GM23338 (cell line): Measurements from ENCODE around the gene NPM1. TPM values are rescaled to one million over a fixed set of nuclear protein-coding genes. Genes with fewer than 3 reads are reported as not detected.

Experiments used
- ATAC-seq: fragments of 200-7000 bp; cut with Tn5 transposase; 3 replicates; pipeline ENCODE4 v1.9.1; 2020
- DNase-seq: peaks from one replicate; pipeline ENCODE4 v3.0.0-alpha.2; 2015; ENCODE audit warnings: low spot score
- H2AFZ ChIP-seq: fragments of 200-600 bp; sonication (generic); 2 replicates; pipeline ENCODE4 v1.8.0; 2016; ENCODE audit warnings: antibody characterized with exemption, mild to moderate bottlenecking, moderate library complexity
- H3F3A ChIP-seq: fragments of 200-600 bp; sonication (generic); replicated peaks from 2 replicates; pipeline ENCODE4 v1.8.0; 2017; ENCODE audit warnings: antibody characterized with exemption, mixed run types, low read depth
- H3K27ac ChIP-seq: fragments of 200-600 bp; sonication (generic); 2 replicates; pipeline ENCODE4 v1.6.1; 2016; ENCODE audit warnings: low read depth
- H3K27me3 ChIP-seq: fragments of 200-600 bp; sonication (generic); 2 replicates; pipeline ENCODE4 v1.8.0; 2016; ENCODE audit warnings: mild to moderate bottlenecking, mixed run types, moderate library complexity; ENCODE audit not compliant: insufficient read depth
- H3K36me3 ChIP-seq: fragments of 200-600 bp; sonication (generic); 2 replicates; pipeline ENCODE4 v1.8.0; 2016; ENCODE audit warnings: mild to moderate bottlenecking; ENCODE audit not compliant: insufficient read depth
- H3K4me1 ChIP-seq: fragments of 200-600 bp; sonication (generic); 2 replicates; pipeline ENCODE4 v1.8.0; 2016; ENCODE audit warnings: mild to moderate bottlenecking, moderate library complexity; ENCODE audit not compliant: insufficient read depth
- H3K4me2 ChIP-seq: fragments of 200-600 bp; sonication (generic); 2 replicates; pipeline ENCODE4 v1.7.1; 2017; ENCODE audit warnings: mixed run types
- H3K4me3 ChIP-seq: fragments of 200-600 bp; sonication (generic); 2 replicates; pipeline ENCODE4 v1.6.1; 2016; ENCODE audit warnings: mixed run types
- H3K79me2 ChIP-seq: fragments of 200-600 bp; sonication (generic); replicated peaks from 2 replicates; pipeline ENCODE4 v1.8.0; 2017; ENCODE audit warnings: mild to moderate bottlenecking; ENCODE audit not compliant: insufficient read depth
- H3K9me2 ChIP-seq: fragments of 200-600 bp; sonication (generic); 2 replicates; pipeline ENCODE4 v1.8.0; 2017; ENCODE audit not compliant: insufficient read depth
- H4K20me1 ChIP-seq: fragments of 200-600 bp; sonication (generic); replicated peaks from 2 replicates; pipeline ENCODE4 v1.8.0; 2017; ENCODE audit warnings: mild to moderate bottlenecking; ENCODE audit not compliant: insufficient read depth
- H3K27ac Mint-ChIP-seq: 2 replicates; pipeline ENCODE4 v1.8.0; 2020; ENCODE audit warnings: inconsistent platforms, mild to moderate bottlenecking, moderate library complexity, mixed read lengths
- H3K27me3 Mint-ChIP-seq: 3 replicates; pipeline ENCODE4 v1.8.0; 2022; ENCODE audit warnings: low read depth, mild to moderate bottlenecking, moderate library complexity, mixed read lengths, inconsistent platforms; ENCODE audit not compliant: insufficient read depth, poor library complexity
- H3K36me3 Mint-ChIP-seq: 3 replicates; pipeline ENCODE4 v1.8.0; 2021; ENCODE audit warnings: low read depth, mild to moderate bottlenecking, inconsistent platforms, moderate library complexity, mixed read lengths
- H3K4me1 Mint-ChIP-seq: 3 replicates; pipeline ENCODE4 v1.8.0; 2020; ENCODE audit warnings: mild to moderate bottlenecking, inconsistent platforms, mixed read lengths
- H3K4me3 Mint-ChIP-seq: 3 replicates; pipeline ENCODE4 v1.8.0; 2021; ENCODE audit warnings: moderate library complexity, mild to moderate bottlenecking, inconsistent platforms, mixed read lengths
- H3K9me3 Mint-ChIP-seq: 3 replicates; pipeline ENCODE4 v1.8.0; 2020; ENCODE audit warnings: moderate library complexity, mild to moderate bottlenecking, inconsistent platforms, mixed read lengths
- EZH2phosphoT487 ChIP-seq: fragments of 200-600 bp; sonication (generic); IDR thresholded peaks from one replicate; pipeline ENCODE4 v1.8.1; 2018; ENCODE audit warnings: antibody characterized with exemption; ENCODE audit not compliant: unreplicated experiment
- JUNB ChIP-seq: IDR thresholded peaks from one replicate; pipeline ENCODE4 v1.6.1; 2016; ENCODE audit warnings: antibody characterized with exemption; ENCODE audit not compliant: unreplicated experiment
- NANOG ChIP-seq: IDR thresholded peaks from 2 replicates; pipeline ENCODE4 v1.6.1; 2016; ENCODE audit warnings: antibody characterized with exemption, borderline replicate concordance
- REST ChIP-seq: IDR thresholded peaks from one replicate; pipeline ENCODE4 v1.6.1; 2018; ENCODE audit warnings: antibody characterized with exemption; ENCODE audit not compliant: unreplicated experiment
- STAT1 ChIP-seq: IDR thresholded peaks from one replicate; pipeline ENCODE4 v1.6.1; 2016; ENCODE audit warnings: antibody characterized with exemption; ENCODE audit not compliant: unreplicated experiment
- polyA plus RNA-seq: library from polyadenylated mRNA; unstranded; fragments of >200 nt; fragmentation: Nextera tagmentation; extraction: Ambion mirVana; gene quantifications from 2 replicates; pipeline ENCODE4 v1.2.1, GENCODE V29; 2016
- total RNA-seq: library from RNA; depleted of rRNA; stranded (reverse); fragments of >200 nt; shearing (Covaris generic); gene quantifications from 2 replicates; pipeline ENCODE4 v1.2.3, GENCODE V29; 2014
- TF ChIP-seq, protein P1 (sequence below): fragments of 250-450 bp; sonication (Bioruptor Pico); IDR thresholded peaks from 2 replicates; pipeline ENCODE4 v1.5.0; 2020; ENCODE audit warnings: mild to moderate bottlenecking, moderate library complexity
- TF ChIP-seq, protein P2 (sequence below): IDR thresholded peaks from 2 replicates; pipeline ENCODE4 v1.6.1; 2016; ENCODE audit warnings: antibody characterized with exemption

Gene NPM1
- total and polyA plus RNA-seq, 2 experiments from 2014 or later, result 3,739 to 5,242 TPM

GRCh38 chr5:171450423-171451331 is 63.0 kb downstream of the NPM1 start:
- Mint-ChIP-seq H3K4me1 (peaks cover 43% of the 10 kb centered on the region), H3K4me3 (peak overlapping the region; percentile 60), H3K36me3 (no peaks in the 10 kb centered on the region; the same call in 2 of the 3 replicates), H3K27ac (no peak overlapping the region), H3K27me3 (peaks cover 33% of the 10 kb centered on the region), H3K9me3 (no peaks in the 10 kb centered on the region)
- peak overlapping the region; percentile 59 for H3K4me3 ChIP-seq
- peak; percentile 69 for ATAC-seq
- no peaks in the 10 kb centered on the region for H3K79me2 ChIP-seq
- no peaks in the 10 kb centered on the region for H3K9me2 ChIP-seq
- H3K27me3 ChIP-seq, result peaks cover 6% of the 10 kb centered on the region
- no peak overlapping the region for H3K27ac ChIP-seq
- DNase-seq, result peak; percentile 70
- H3K4me2 ChIP-seq, result peak overlapping the region; percentile 84
- TF ChIP-seq REST (no peak), NANOG (no peak), JUNB (no peak), EZH2phosphoT487 (no peak), STAT1 (no peak)
- TF ChIP-seq, protein P1, sequence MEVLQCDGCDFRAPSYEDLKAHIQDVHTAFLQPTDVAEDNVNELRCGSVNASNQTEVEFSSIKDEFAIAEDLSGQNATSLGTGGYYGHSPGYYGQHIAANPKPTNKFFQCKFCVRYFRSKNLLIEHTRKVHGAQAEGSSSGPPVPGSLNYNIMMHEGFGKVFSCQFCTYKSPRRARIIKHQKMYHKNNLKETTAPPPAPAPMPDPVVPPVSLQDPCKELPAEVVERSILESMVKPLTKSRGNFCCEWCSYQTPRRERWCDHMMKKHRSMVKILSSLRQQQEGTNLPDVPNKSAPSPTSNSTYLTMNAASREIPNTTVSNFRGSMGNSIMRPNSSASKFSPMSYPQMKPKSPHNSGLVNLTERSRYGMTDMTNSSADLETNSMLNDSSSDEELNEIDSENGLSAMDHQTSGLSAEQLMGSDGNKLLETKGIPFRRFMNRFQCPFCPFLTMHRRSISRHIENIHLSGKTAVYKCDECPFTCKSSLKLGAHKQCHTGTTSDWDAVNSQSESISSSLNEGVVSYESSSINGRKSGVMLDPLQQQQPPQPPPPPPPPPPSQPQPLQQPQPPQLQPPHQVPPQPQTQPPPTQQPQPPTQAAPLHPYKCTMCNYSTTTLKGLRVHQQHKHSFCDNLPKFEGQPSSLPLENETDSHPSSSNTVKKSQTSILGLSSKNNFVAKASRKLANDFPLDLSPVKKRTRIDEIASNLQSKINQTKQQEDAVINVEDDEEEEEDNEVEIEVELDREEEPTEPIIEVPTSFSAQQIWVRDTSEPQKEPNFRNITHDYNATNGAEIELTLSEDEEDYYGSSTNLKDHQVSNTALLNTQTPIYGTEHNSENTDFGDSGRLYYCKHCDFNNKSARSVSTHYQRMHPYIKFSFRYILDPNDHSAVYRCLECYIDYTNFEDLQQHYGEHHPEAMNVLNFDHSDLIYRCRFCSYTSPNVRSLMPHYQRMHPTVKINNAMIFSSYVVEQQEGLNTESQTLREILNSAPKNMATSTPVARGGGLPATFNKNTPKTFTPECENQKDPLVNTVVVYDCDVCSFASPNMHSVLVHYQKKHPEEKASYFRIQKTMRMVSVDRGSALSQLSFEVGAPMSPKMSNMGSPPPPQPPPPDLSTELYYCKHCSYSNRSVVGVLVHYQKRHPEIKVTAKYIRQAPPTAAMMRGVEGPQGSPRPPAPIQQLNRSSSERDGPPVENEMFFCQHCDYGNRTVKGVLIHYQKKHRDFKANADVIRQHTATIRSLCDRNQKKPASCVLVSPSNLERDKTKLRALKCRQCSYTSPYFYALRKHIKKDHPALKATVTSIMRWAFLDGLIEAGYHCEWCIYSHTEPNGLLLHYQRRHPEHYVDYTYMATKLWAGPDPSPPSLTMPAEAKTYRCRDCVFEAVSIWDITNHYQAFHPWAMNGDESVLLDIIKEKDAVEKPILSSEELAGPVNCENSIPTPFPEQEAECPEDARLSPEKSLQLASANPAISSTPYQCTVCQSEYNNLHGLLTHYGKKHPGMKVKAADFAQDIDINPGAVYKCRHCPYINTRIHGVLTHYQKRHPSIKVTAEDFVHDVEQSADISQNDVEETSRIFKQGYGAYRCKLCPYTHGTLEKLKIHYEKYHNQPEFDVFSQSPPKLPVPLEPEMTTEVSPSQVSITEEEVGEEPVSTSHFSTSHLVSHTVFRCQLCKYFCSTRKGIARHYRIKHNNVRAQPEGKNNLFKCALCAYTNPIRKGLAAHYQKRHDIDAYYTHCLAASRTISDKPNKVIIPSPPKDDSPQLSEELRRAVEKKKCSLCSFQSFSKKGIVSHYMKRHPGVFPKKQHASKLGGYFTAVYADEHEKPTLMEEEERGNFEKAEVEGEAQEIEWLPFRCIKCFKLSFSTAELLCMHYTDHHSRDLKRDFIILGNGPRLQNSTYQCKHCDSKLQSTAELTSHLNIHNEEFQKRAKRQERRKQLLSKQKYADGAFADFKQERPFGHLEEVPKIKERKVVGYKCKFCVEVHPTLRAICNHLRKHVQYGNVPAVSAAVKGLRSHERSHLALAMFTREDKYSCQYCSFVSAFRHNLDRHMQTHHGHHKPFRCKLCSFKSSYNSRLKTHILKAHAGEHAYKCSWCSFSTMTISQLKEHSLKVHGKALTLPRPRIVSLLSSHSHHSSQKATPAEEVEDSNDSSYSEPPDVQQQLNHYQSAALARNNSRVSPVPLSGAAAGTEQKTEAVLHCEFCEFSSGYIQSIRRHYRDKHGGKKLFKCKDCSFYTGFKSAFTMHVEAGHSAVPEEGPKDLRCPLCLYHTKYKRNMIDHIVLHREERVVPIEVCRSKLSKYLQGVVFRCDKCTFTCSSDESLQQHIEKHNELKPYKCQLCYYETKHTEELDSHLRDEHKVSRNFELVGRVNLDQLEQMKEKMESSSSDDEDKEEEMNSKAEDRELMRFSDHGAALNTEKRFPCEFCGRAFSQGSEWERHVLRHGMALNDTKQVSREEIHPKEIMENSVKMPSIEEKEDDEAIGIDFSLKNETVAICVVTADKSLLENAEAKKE (CRISPR knock-in tag), result no peak
- TF ChIP-seq, protein P2, sequence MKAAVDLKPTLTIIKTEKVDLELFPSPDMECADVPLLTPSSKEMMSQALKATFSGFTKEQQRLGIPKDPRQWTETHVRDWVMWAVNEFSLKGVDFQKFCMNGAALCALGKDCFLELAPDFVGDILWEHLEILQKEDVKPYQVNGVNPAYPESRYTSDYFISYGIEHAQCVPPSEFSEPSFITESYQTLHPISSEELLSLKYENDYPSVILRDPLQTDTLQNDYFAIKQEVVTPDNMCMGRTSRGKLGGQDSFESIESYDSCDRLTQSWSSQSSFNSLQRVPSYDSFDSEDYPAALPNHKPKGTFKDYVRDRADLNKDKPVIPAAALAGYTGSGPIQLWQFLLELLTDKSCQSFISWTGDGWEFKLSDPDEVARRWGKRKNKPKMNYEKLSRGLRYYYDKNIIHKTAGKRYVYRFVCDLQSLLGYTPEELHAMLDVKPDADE, result no peak
- H2AFZ ChIP-seq, result peak overlapping the region; percentile 96
- H3K4me1 ChIP-seq, result peaks cover 32% of the 10 kb centered on the region
- no peaks in the 10 kb centered on the region for H3F3A ChIP-seq
- no peaks in the 10 kb centered on the region for H3K36me3 ChIP-seq
- H4K20me1 ChIP-seq, result no peaks in the 10 kb centered on the region
